Right cardiac atrium (tissue), 5 donors: ENCODE results near the gene CPNE9. TPM values are rescaled to one million over a fixed set of nuclear protein-coding genes. Genes with fewer than 3 reads are reported as not detected.

Experiments used
- ATAC-seq, 2 donors: fragments of 200-7000 bp; cut with Tn5 transposase; one replicate each; pipeline versions ENCODE4 v1.8.0 to v1.9.1; 2020; ENCODE audit warnings: moderate library complexity in 2 of 2, mild to moderate bottlenecking in 1 of 2
- DNase-seq, 3 donors: peaks; one replicate each; pipeline ENCODE4 v3.0.0-alpha.2; 2020
- H3K27ac ChIP-seq: one replicate; pipeline ENCODE4 v1.5.1; 2013; ENCODE audit warnings: mild to moderate bottlenecking, low read length, control low read depth, moderate library complexity
- H3K27me3 ChIP-seq: one replicate; pipeline ENCODE4 v1.6.1; 2013; ENCODE audit not compliant: control insufficient read depth, insufficient read depth
- H3K4me1 ChIP-seq: one replicate; pipeline ENCODE4 v1.6.1; 2013; ENCODE audit warnings: low read length; ENCODE audit not compliant: control insufficient read depth, insufficient read depth
- H3K4me3 ChIP-seq: one replicate; pipeline ENCODE4 v1.5.1; 2013; ENCODE audit warnings: low read length, control low read depth
- H3K9me3 ChIP-seq: one replicate; pipeline ENCODE4 v1.6.1; 2013; ENCODE audit warnings: low read length; ENCODE audit not compliant: control insufficient read depth
- WGBS: extraction: QIAGEN DNeasy Blood & Tissue Kit; methylation state at CpG from one replicate; pipeline ENCODE4 v1.1.7; 2013; 5-methylcytosine and 5-hydroxymethylcytosine counted together
- intact Hi-C, 4 donors: fragments of 100-400 bp; cut with DNase I; formaldehyde crosslinking; loops; one replicate each; pipeline versions ENCODE4 v1.11.0 to v1.14.0; 2022 to 2023
- long read RNA-seq, 4 donors: library from polyadenylated mRNA; unstranded; transcript quantifications; one replicate each; pipeline ENCODE4 v2.0.0, GENCODE V29; 2020 to 2021
- polyA plus RNA-seq: library from polyadenylated mRNA; stranded (reverse); fragments of 200-250 nt; gene quantifications from one replicate; pipeline ENCODE4 v1.2.3, GENCODE V29; 2013
- total RNA-seq, 4 donors: library from RNA; stranded (reverse); fragmentation: NEBNext Ultra II Directional; extraction: Animal tissue kit (Norgen Biotek cat#: 25700); gene quantifications; one replicate each; pipeline ENCODE4 v1.2.1, GENCODE V29; 2021
- donor health status: healthy with polysubstance abuse.
- donor health status: DM: no; HTN: yes; CAD: no.
- donor health status: DM: no; HTN: no; CAD: no.
- donor health status: DM: no; HTN: yes; CAD: no; lungs with severe emphysema.
- donor health status: DM: yes; HTN: yes; CAD: no.

CPNE9 gene, protein sequence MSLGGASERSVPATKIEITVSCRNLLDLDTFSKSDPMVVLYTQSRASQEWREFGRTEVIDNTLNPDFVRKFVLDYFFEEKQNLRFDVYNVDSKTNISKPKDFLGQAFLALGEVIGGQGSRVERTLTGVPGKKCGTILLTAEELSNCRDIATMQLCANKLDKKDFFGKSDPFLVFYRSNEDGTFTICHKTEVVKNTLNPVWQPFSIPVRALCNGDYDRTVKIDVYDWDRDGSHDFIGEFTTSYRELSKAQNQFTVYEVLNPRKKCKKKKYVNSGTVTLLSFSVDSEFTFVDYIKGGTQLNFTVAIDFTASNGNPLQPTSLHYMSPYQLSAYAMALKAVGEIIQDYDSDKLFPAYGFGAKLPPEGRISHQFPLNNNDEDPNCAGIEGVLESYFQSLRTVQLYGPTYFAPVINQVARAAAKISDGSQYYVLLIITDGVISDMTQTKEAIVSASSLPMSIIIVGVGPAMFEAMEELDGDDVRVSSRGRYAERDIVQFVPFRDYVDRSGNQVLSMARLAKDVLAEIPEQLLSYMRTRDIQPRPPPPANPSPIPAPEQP
- total RNA-seq: under 1 TPM in 3 of 4 donors, not detected in 1; 0.11 to 0.31 (median 0.15) TPM
- 0.07 TPM for polyA plus RNA-seq
- long read RNA-seq, donor 1: 0 reads
- long read RNA-seq, donor 2, partial matches to known transcripts: 0 of 2 reads
- long read RNA-seq, donor 2, other reads (novel, unspliced or antisense): 2 of 2 reads
- long read RNA-seq, donor 3: 0 reads
- long read RNA-seq, donor 4: 0 reads

GRCh38 chr3:9703736-9704346 is at the start of gene CPNE9:
CPNE9 (plus strand) TSS chr3:9703833; CDS start chr3:9703997, 164 bp downstream.
- WGBS: 3% methylated on average over 56 of the region's 56 CpGs
- H3K4me3 ChIP-seq: no peak within 1 kb of the TSS
- H3K9me3 ChIP-seq: no peaks in the 10 kb centered on the region
- intact Hi-C loops: no loop called here
- DNase-seq: no peak
- ATAC-seq: peak; percentile 11 to 36
- no peak within 1 kb of the TSS for H3K27ac ChIP-seq
- peaks cover 7% of the 10 kb centered on the region for H3K4me1 ChIP-seq
- H3K27me3 ChIP-seq: no peaks in the 10 kb centered on the region

GRCh38 chr3:9659849-9660248 is 43.8 kb upstream of the CPNE9 start:
- no peak overlapping the region for H3K4me3 ChIP-seq
- no peaks in the 10 kb centered on the region for H3K27me3 ChIP-seq
- ATAC-seq: peak in 1 of 2 donors; percentile 41
- no peak for DNase-seq
- H3K4me1 ChIP-seq: peaks cover 7% of the 10 kb centered on the region
- H3K9me3 ChIP-seq: no peaks in the 10 kb centered on the region
- intact Hi-C loops: no loop called here
- 81% methylated on average over 4 of the region's 4 CpGs for WGBS
- peak overlapping the region; percentile 50 for H3K27ac ChIP-seq

GRCh38 chr3:9660972-9661371 is 42.7 kb upstream of the CPNE9 start:
- H3K4me1 ChIP-seq: peaks cover 7% of the 10 kb centered on the region

GRCh38 chr3:9664119-9664751 is 39.4 kb upstream of the CPNE9 start:
- 95% methylated on average over 5 of the region's 5 CpGs for WGBS
- Histone ChIP-seq H3K4me1 (peaks cover 2% of the 10 kb centered on the region), H3K9me3 (no peaks in the 10 kb centered on the region), H3K27ac (no peak overlapping the region), H3K27me3 (no peaks in the 10 kb centered on the region), H3K4me3 (no peak overlapping the region)
- ATAC-seq (no peak), DNase-seq (no peak)
- intact Hi-C loops: no loop called here

More at GRCh38 chr3:9660972-9661371, 42.7 kb upstream of the CPNE9 start:
- DNase-seq (no peak), ATAC-seq (no peak)
- H3K4me3 ChIP-seq: no peak overlapping the region
- no peaks in the 10 kb centered on the region for H3K9me3 ChIP-seq
- H3K27me3 ChIP-seq: no peaks in the 10 kb centered on the region
- intact Hi-C loops: no loop called here
- H3K27ac ChIP-seq: peak overlapping the region; percentile 21
- 83% methylated on average over 6 of the region's 6 CpGs for WGBS

GRCh38 chr3:9666704-9667445 is 36.8 kb upstream of the CPNE9 start:
- Histone ChIP-seq H3K4me3 (no peak overlapping the region), H3K4me1 (peaks cover 5% of the 10 kb centered on the region), H3K27ac (no peak overlapping the region), H3K27me3 (no peaks in the 10 kb centered on the region), H3K9me3 (no peaks in the 10 kb centered on the region)
- ATAC-seq (no peak), DNase-seq (no peak)
- 82% methylated on average over 7 of the region's 7 CpGs for WGBS
- intact Hi-C loops: no loop called here

DNA sequence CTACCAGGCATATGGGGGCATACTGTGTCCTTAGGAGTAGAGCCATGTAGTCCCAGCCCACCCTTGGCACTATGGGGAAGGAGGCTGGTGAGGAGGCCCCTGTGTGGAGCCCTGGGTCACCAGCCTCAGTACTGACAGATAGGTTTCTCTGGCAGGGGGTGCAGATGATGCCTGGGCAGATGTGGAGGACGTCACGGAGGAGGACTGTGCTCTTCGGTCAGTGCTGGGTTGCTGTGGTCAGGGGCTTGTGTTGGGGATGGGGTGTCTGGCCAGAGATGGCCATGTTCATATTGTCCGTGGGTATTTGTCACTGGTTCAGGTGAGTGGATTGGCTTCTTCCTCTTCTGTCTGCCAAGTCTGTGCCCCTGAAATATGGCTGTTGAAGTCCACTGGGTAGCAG is 34.4 kb upstream of the CPNE9 start:
- peak; percentile 4 to 15 for ATAC-seq
- H3K4me1 ChIP-seq: peaks cover 11% of the 10 kb centered on the region
- H3K4me3 ChIP-seq: no peak overlapping the region
- H3K9me3 ChIP-seq: no peaks in the 10 kb centered on the region
- peak overlapping the region; percentile 88 for H3K27ac ChIP-seq
- DNase-seq: no peak
- H3K27me3 ChIP-seq: no peaks in the 10 kb centered on the region
- intact Hi-C loops: no loop called here
- WGBS: 91% methylated on average over 4 of the region's 4 CpGs

- peak; percentile 77 to 80 for ATAC-seq
- intact Hi-C loops: no loop called here
- WGBS: 47% methylated on average over 4 of the region's 4 CpGs
- no peaks in the 10 kb centered on the region for H3K9me3 ChIP-seq
- DNase-seq: peak in 2 of 3 donors; percentile 35 to 78
- H3K27ac ChIP-seq: peak overlapping the region; percentile 88
- H3K4me3 ChIP-seq: no peak overlapping the region
- peaks cover 11% of the 10 kb centered on the region for H3K4me1 ChIP-seq
- no peaks in the 10 kb centered on the region for H3K27me3 ChIP-seq
Observed at GRCh38 chr3:9669720-9670432, 33.8 kb upstream of the CPNE9 start.

DNA sequence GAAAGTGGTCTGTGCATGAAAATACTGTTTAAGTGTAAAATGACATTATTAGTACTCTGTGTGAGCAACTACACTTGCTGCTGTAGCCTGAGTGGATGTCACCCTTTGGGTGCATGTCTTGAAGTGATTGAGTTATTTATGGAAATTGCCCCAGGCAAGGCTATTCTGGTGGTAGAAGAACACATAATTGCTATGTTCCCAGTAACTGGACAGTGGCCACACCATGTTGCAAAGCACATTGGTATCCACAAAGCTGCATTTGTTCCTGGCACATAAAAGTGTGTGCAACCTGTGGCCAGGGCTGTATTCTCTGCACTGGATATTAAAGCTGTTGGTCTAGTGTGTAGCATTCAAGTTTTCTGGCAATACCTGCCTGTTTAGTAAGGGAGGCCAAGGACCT is 30.6 kb upstream of the CPNE9 start:
- Histone ChIP-seq H3K27me3 (no peaks in the 10 kb centered on the region), H3K27ac (peak overlapping the region; percentile 88), H3K9me3 (no peaks in the 10 kb centered on the region), H3K4me3 (no peak overlapping the region), H3K4me1 (peaks cover 15% of the 10 kb centered on the region)
- intact Hi-C loops: no loop called here
- DNase-seq (no peak), ATAC-seq (peak; percentile 13 to 60)

GRCh38 chr3:9673752-9674151 is 29.9 kb upstream of the CPNE9 start:
- H3K4me1 ChIP-seq: peaks cover 15% of the 10 kb centered on the region
- DNase-seq (no peak), ATAC-seq (no peak)
- peak overlapping the region; percentile 31 for H3K27ac ChIP-seq
- no peaks in the 10 kb centered on the region for H3K27me3 ChIP-seq
- intact Hi-C loops: no loop called here
- 98% methylated on average over 2 of the region's 2 CpGs for WGBS
- no peak overlapping the region for H3K4me3 ChIP-seq
- no peaks in the 10 kb centered on the region for H3K9me3 ChIP-seq

GRCh38 chr3:9675736-9676290 is 27.8 kb upstream of the CPNE9 start:
- intact Hi-C loops: no loop called here
- WGBS: 52% methylated on average over 5 of the region's 5 CpGs
- Histone ChIP-seq H3K9me3 (no peaks in the 10 kb centered on the region), H3K4me3 (no peak overlapping the region), H3K27ac (no peak overlapping the region), H3K27me3 (no peaks in the 10 kb centered on the region), H3K4me1 (peaks cover 11% of the 10 kb centered on the region)
- no peak for ATAC-seq
- DNase-seq: no peak
